ENCODE results near the gene TNS1. TPM values are rescaled to one million over a fixed set of nuclear protein-coding genes. Genes with fewer than 3 reads are reported as not detected.

The TNS1 gene
- total RNA-seq, 1 experiment from 2014 or later: 0.49 TPM

GRCh38 chr2:217939220-217939619 is 63.6 kb downstream of the TNS1 start:
- ATAC-seq (no peak), DNase-seq (ENCODE audit: low read depth, low spot score) (no peak)
- Histone ChIP-seq H3K4me1 (ENCODE audit: control insufficient read depth, insufficient read depth, low read length) (no peaks in the 10 kb centered on the region), H3K27me3 (ENCODE audit: control insufficient read depth, insufficient read depth, low read length) (no peaks in the 10 kb centered on the region), H3K36me3 (ENCODE audit: control insufficient read depth, insufficient read depth, low read length) (no peaks in the 10 kb centered on the region), H3K9me3 (ENCODE audit: control insufficient read depth, insufficient read depth, low read depth, low read length) (no peaks in the 10 kb centered on the region), H3K4me3 (ENCODE audit: low read depth in 2 of 2, low read length in 2 of 2) (no peak overlapping the region), H3K27ac (ENCODE audit: low read length) (no peak overlapping the region)
- BruUV-seq (replicated peaks): no TSS peak
- ChIA-PET POLR2A (no interaction called here), CTCF (no interaction called here)
- intact Hi-C loops (cut with micrococcal nuclease; ENCODE audit: unreplicated experiment): no loop called here
- in situ Hi-C loops (cut with HindIII; ENCODE audit: low pct_unique_long_range_greater_than_20kb, low sequenced_read_pairs): no loop called here
- TF ChIP-seq TCF7L2 (IDR thresholded peaks at IDR 0.05; ENCODE audit: low read depth, low read length): no peak
- no peak for TF ChIP-seq REST (IDR thresholded peaks at IDR 0.05; ENCODE audit: insufficient read depth in 1 of 2, low read depth in 2 of 2, low read length in 1 of 2)
- no peak for TF ChIP-seq CTCF (IDR thresholded peaks at IDR 0.05)
- TF ChIP-seq SIN3A (IDR thresholded peaks at IDR 0.05; ENCODE audit: borderline replicate concordance, insufficient read depth, low read depth, low read length): no peak

- no peak for ATAC-seq
- intact Hi-C loops (cut with micrococcal nuclease; ENCODE audit: unreplicated experiment) (no loop called here), in situ Hi-C loops (cut with HindIII; ENCODE audit: low pct_unique_long_range_greater_than_20kb, low sequenced_read_pairs) (no loop called here)
- H3K27ac ChIP-seq (ENCODE audit: low read length): no peak overlapping the region
- DNase-seq (ENCODE audit: low read depth, low spot score): no peak
- H3K4me1 ChIP-seq (ENCODE audit: control insufficient read depth, insufficient read depth, low read length): no peaks in the 10 kb centered on the region
- ChIA-PET POLR2A (no interaction called here), CTCF (no interaction called here)
- BruUV-seq (replicated peaks): no TSS peak
- no peak for TF ChIP-seq SIN3A (IDR thresholded peaks at IDR 0.05; ENCODE audit: borderline replicate concordance, insufficient read depth, low read depth, low read length)
- TF ChIP-seq POLR2AphosphoS5 (IDR thresholded peaks at IDR 0.05; ENCODE audit: low read depth, low read length): no peak
- no peak for TF ChIP-seq REST (IDR thresholded peaks at IDR 0.05; ENCODE audit: insufficient read depth in 1 of 2, low read depth in 2 of 2, low read length in 1 of 2)
- no peak for TF ChIP-seq CTCF (IDR thresholded peaks at IDR 0.05)
- no peak for TF ChIP-seq TCF7L2 (IDR thresholded peaks at IDR 0.05; ENCODE audit: low read depth, low read length)
- H3K4me3 ChIP-seq (ENCODE audit: low read depth in 2 of 2, low read length in 2 of 2): no peak overlapping the region
- no peaks in the 10 kb centered on the region for H3K36me3 ChIP-seq (ENCODE audit: control insufficient read depth, insufficient read depth, low read length)
- H3K27me3 ChIP-seq (ENCODE audit: control insufficient read depth, insufficient read depth, low read length): no peaks in the 10 kb centered on the region
- H3K9me3 ChIP-seq (ENCODE audit: control insufficient read depth, insufficient read depth, low read depth, low read length): no peaks in the 10 kb centered on the region
Observed at GRCh38 chr2:217938036-217938435, 64.8 kb downstream of the TNS1 start.

All from Panc1 (cell line).